GM12875 (cell line): ENCODE results near the gene C6orf141.

Experiments used
- H3K4me3 ChIP-seq: one replicate; pipeline ENCODE4 v1.5.1; 2011; ENCODE audit warnings: low read depth, low read length, control low read depth
- TF ChIP-seq, protein P1 (sequence below): IDR thresholded peaks from 2 replicates; pipeline ENCODE4 v1.5.1; 2011; ENCODE audit warnings: low read depth, mild to moderate bottlenecking, control low read depth, inconsistent platforms, low read length, moderate library complexity, borderline replicate concordance; ENCODE audit not compliant: insufficient read depth

C6orf141 gene

DNA sequence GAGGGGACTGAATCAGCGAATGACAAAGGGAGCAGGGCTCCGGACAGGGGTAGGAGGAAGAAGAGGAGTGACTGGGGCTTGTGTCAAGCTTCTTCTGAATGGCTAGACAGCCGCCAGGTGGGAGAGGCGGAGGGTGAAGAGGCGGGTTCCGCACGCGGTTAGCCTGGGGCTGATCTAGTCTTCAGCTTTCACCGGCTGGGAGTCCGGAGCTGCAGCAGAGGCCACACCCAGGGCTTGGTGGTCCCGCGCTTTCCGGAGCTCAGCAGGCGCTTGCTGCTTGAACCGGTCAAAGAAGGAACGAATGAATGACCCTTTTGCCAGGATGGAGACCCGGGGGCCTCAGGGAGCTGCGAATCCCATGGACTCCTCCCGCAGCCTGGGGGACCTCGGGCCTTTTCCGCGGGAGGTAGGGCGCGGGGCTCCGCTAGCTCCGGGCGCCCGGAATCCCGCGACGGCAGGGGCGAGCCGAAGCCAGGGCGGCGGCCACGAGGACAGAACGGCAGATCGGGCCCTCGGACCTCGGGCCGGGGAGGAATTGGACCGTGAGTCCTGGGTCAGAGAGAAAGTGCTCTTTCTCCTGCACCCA lies at the start of gene C6orf141:
C6orf141 (plus strand) TSS at position 177 of the 586 bp plus-strand sequence; CDS start at position 302, 125 bp downstream.
- TF ChIP-seq, protein P1, sequence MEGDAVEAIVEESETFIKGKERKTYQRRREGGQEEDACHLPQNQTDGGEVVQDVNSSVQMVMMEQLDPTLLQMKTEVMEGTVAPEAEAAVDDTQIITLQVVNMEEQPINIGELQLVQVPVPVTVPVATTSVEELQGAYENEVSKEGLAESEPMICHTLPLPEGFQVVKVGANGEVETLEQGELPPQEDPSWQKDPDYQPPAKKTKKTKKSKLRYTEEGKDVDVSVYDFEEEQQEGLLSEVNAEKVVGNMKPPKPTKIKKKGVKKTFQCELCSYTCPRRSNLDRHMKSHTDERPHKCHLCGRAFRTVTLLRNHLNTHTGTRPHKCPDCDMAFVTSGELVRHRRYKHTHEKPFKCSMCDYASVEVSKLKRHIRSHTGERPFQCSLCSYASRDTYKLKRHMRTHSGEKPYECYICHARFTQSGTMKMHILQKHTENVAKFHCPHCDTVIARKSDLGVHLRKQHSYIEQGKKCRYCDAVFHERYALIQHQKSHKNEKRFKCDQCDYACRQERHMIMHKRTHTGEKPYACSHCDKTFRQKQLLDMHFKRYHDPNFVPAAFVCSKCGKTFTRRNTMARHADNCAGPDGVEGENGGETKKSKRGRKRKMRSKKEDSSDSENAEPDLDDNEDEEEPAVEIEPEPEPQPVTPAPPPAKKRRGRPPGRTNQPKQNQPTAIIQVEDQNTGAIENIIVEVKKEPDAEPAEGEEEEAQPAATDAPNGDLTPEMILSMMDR, result no peak
- H3K4me3 ChIP-seq, result no peak within 1 kb of the TSS

DNA sequence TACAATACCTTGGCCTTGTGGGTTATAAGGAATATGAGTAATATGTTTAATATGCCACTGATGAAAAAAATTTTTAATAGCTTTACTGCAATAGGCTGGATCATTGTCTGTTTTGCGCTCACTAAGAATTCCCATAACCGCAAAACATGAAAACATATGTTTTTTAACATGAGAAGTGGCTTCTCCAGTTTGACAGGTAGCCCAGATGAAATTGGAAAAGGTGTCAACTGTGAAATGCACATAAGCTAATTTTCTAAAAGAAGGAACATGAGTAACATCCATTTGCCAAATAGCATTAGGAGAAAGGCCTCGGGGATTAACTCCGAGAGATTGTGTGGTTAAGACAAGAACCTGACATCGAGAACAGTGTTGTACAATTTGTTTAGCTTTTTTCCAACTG lies 45.8 kb upstream of the C6orf141 start:
- TF ChIP-seq, protein P1, result no peak
- no peak overlapping the region for H3K4me3 ChIP-seq

DNA sequence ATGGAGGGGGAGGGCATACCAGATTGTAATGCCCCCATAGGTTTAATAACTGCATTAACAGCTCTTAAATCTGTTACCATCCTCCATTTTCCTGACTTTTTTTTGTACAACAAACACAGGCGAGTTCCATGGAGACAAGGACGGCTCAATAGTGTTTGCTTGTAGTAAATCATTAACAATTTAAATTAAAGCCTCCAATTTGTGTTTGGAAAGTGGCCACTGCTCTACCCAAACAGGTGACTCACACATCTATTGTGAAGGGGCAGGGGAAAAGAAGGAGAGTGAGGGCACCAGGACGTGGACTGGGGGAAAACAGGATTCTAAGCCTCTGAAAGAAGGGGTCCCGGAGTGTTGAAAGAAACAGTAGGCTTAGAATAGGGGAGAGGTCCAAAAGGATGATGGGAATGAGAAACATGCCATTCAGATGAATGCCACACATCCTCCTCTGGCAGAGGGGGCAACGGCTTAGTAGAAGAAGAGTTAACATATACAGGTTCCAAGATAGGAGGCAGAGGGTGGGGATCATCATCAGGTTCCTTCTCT lies 43.8 kb upstream of the C6orf141 start:
- no peak overlapping the region for H3K4me3 ChIP-seq
- TF ChIP-seq, protein P1, result no peak

DNA sequence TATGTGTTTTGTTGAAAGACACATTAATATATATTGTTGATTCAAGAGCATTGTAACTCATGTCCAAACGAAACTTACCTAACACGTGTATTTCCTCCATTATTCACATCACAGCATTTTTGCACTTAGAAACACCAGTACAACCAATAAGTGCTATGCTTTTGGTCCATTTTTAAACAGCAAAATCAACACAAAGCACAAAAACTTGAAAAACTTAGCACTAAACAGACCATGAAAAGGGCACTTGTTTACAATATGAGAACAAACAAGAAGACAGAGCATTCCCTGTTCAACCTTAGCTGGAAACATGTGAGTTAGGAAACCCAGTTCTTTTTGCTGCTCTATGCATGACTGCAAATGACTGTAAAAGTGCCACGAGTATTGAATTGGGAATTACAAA lies 41.1 kb upstream of the C6orf141 start:
- TF ChIP-seq, protein P1, result no peak
- H3K4me3 ChIP-seq, result no peak overlapping the region

DNA sequence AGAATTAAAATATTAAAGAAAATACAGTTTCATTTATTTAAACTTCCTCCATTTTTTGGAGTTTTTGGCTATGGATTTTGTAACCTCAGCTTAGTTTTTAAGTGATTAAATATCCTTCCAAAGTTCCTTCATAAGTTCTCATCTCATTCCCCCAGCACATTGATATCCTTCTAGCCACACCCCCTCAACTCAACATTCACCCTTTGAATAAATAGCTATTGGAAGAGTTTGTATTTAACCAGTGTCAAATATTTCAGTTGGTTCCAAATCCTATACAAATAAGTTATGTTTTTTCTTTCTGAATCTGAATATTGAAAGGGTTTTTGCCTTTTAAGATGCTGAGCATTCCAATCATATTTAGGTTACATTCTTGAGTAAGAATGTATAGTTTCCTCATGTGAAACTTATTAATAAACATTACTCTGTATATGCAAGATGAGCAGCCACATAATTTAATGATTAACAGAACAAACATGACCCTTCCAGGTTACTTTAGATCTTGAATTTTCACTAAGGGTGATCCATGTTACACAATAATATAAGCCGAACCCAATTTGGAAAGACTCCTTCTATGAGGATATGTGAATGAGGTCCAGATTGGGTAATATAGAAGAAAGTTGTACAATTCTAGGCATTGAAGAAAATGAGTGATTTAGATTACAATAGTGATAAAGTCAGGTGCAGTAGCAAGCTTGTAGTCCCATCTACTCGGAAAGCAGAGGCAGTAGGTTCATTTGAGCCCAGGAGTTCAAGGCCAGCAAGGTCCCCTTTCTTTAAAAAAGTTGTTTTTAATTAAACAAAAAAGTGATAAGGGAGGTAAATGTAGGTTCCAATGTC lies 37.1 kb upstream of the C6orf141 start:
- no peak overlapping the region for H3K4me3 ChIP-seq
- TF ChIP-seq, protein P1, result no peak

DNA sequence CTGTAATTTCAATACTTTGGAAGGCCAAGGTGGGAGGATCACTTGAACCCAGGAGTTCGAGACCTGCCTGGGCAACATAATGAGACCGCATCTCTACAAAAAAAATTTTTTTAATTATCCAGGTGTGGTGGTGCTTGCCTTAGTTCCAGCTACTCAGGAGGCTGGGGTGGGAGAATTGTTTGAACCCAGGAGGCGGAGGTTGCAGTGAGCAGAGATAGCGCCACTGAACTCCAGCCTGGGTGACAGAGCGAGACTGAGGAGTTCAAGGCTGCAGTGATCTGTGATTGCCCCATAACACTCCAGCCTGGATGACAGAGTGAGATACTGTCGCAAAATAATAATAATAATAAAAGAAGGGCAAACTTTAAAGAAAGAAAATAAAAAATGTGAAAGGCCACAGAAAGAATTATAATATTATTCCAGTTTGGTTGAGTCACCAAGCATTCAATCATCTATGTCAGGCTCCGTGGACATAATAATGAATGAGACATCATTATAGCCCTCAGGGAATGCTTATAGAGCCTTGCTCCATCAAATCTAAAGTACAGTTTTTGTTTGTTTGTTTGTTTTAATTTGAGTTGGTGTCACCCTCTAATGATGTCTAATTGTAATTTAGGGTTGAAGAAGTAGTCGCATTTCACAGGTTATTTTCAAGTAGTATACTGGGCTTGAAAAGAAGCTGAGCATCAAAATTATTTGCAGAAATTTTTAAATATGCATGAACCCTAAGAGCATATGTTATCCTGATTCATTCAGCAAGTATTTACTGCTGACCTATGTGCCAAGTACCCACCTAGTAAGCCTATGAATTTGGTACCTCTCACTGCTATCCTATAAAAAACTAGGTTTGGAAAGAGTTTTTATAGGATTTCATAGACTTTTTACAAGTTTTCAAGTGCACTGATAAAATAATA lies 35.6 kb upstream of the C6orf141 start:
- TF ChIP-seq, protein P1, result no peak
- H3K4me3 ChIP-seq, result no peak overlapping the region
